Right atrium auricular region (tissue), 2 donors: ENCODE results near the gene KAT6B. TPM values are rescaled to one million over a fixed set of nuclear protein-coding genes. Genes with fewer than 3 reads are reported as not detected.
"Not testable (repeated sequence)": the region's sequence is repeated elsewhere in the genome, so short reads cannot be mapped to it uniquely, and the experiment has no call there.

Experiments used
- DNase-seq: peaks from one replicate; pipeline ENCODE4 v3.0.0-alpha.2; 2019; ENCODE audit warnings: low spot score
- H3K27ac ChIP-seq, 2 donors: fragments of 200-600 bp; sonication (generic); 1 replicate in 1 of 2; 2 replicates in 1 of 2; pipeline ENCODE4 v1.5.1; 2016 to 2019
- H3K27me3 ChIP-seq, 2 donors: fragments of 200-600 bp; sonication (generic); one replicate each; pipeline versions ENCODE4 v1.5.1 to v1.6.0; 2017 to 2019
- H3K36me3 ChIP-seq: fragments of 200-600 bp; sonication (generic); one replicate; pipeline ENCODE4 v1.5.1; 2016
- H3K4me1 ChIP-seq, 2 donors: fragments of 200-600 bp; sonication (generic); one replicate each; pipeline versions ENCODE4 v1.5.1 to v1.6.0; 2017 to 2019
- H3K4me3 ChIP-seq, 2 donors: fragments of 200-600 bp; sonication (generic); 1 replicate in 1 of 2; 2 replicates in 1 of 2; pipeline ENCODE4 v1.5.1; 2017 to 2019; ENCODE audit warnings: mild to moderate bottlenecking in 1 of 2, moderate library complexity in 1 of 2
- H3K9me3 ChIP-seq, 2 donors: fragments of 200-600 bp; sonication (generic); one replicate each; pipeline ENCODE4 v1.5.1; 2019
- total RNA-seq, 2 donors: library from RNA; depleted of rRNA; stranded (reverse); fragments of >200 nt; gene quantifications; one replicate each; pipeline ENCODE4 v1.1.0, GENCODE V29; 2016
- TF ChIP-seq, protein P1 (sequence below), 2 donors: fragments of 200-600 bp; sonication (generic); IDR thresholded peaks; one replicate each; pipeline ENCODE4 v1.5.1; 2019; ENCODE audit warnings: antibody characterized with exemption in 2 of 2

KAT6B gene
- total RNA-seq, 2 donors from 2014 or later = 42.7 to 43.5 TPM

DNA sequence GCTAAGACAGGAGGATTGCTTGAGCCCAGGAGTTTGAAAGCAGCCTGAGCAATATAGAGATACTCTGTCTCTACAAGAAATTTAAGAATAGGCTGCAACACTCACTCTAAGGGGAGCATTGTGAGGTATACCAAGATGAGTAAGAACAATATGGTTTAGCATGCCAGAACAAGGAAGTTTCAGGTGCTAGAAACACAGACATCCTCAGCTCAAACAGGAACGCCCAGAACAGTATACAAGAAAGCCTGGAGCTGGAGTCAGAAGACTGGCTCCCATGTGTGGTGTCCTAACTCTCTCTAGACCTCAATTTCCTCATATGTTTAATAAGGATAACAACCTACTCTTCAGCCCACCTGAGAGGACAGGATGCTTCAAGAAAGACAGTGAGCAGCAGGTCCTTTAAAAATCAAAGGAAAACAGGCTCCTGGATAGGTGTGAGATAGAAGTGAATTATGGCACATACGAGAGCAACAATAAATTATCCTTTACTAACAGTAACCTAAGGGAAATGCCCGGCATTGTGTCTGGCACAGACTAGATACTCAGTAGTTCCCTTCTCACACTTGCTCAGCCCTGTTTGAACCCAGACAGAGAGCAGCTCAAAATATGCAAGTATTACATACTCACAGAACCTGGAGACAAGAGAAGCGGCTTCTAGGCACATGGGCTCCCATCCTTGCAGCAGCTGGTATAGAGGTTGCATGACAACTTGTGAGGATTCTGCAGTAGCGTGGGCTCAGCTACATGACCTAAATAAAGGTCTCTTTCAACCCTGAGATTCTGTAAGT, 45.4 kb downstream of the KAT6B start:
- no peak overlapping the region for H3K4me3 ChIP-seq
- peaks cover 0 to 23% of the 10 kb centered on the region in 2 donors for H3K4me1 ChIP-seq
- no peaks in the 10 kb centered on the region for H3K9me3 ChIP-seq
- no peaks in the 10 kb centered on the region for H3K27me3 ChIP-seq
- TF ChIP-seq, protein P1, sequence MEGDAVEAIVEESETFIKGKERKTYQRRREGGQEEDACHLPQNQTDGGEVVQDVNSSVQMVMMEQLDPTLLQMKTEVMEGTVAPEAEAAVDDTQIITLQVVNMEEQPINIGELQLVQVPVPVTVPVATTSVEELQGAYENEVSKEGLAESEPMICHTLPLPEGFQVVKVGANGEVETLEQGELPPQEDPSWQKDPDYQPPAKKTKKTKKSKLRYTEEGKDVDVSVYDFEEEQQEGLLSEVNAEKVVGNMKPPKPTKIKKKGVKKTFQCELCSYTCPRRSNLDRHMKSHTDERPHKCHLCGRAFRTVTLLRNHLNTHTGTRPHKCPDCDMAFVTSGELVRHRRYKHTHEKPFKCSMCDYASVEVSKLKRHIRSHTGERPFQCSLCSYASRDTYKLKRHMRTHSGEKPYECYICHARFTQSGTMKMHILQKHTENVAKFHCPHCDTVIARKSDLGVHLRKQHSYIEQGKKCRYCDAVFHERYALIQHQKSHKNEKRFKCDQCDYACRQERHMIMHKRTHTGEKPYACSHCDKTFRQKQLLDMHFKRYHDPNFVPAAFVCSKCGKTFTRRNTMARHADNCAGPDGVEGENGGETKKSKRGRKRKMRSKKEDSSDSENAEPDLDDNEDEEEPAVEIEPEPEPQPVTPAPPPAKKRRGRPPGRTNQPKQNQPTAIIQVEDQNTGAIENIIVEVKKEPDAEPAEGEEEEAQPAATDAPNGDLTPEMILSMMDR (IDR thresholded peaks at IDR 0.05) = no peak
- no peak for DNase-seq
- no peak overlapping the region for H3K27ac ChIP-seq
- no peaks in the 10 kb centered on the region for H3K36me3 ChIP-seq

DNA sequence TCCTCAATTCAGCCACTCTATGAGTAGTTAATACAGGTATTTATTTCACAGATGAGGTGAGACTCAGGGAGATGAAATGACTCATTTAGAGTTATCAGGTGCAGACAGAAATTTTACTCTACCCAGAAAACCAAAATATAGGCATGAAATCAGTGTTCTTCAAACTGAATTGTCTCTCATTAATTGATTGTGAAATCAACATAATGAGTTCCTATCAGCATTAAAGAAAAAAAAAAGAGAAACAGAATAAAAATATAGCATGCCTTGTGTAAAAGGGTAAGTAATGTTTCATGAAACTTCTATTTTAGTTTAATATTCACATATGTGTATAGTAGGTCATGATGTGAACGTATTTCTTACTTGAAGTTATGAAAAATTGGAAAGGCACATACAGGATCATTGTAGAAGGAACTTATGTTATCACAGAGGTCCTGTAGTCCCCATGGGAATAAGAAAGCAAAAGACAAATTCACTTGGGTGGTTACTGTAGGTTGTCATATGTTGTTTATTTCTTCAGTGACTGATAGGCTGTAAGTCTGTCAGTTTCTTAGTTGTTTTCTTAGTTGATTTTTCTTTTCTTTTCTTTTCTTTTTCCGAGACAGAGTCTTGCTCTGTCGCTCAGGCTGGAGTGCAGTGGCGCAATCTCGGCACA, 47.5 kb downstream of the KAT6B start:
- H3K27me3 ChIP-seq = no peaks in the 10 kb centered on the region
- H3K4me1 ChIP-seq = peaks cover 0 to 18% of the 10 kb centered on the region in 2 donors
- H3K27ac ChIP-seq = no peak overlapping the region
- no peak for DNase-seq
- H3K36me3 ChIP-seq = no peaks in the 10 kb centered on the region
- H3K9me3 ChIP-seq = no peaks in the 10 kb centered on the region
- TF ChIP-seq, protein P1 (IDR thresholded peaks at IDR 0.05) = no peak
- no peak overlapping the region for H3K4me3 ChIP-seq

DNA sequence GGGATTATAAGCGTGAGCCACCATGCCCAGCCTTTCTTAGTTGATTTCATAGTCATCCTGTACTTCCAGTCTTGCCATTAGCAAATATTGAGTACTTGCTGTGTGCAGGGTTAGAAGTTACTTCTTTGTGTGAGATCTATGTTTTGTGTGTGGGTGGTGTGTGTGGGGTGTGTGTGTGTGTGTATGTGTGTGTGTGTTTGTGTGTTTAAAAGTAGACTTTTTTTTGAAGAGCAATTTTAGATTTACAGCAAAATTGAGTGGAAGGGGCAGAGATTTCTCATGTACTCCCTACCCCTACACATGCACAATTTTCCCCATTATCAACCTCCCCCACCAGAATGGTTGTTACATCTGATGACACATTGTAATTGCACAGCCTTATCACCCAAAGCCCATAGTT, 48.2 kb downstream of the KAT6B start:
- Histone ChIP-seq H3K27ac (no peak overlapping the region), H3K4me1 (peaks cover 0 to 18% of the 10 kb centered on the region in 2 donors), H3K9me3 (no peaks in the 10 kb centered on the region), H3K27me3 (no peaks in the 10 kb centered on the region), H3K4me3 (no peak overlapping the region), H3K36me3 (no peaks in the 10 kb centered on the region)
- TF ChIP-seq, protein P1 (IDR thresholded peaks at IDR 0.05) = no peak
- no peak for DNase-seq

DNA sequence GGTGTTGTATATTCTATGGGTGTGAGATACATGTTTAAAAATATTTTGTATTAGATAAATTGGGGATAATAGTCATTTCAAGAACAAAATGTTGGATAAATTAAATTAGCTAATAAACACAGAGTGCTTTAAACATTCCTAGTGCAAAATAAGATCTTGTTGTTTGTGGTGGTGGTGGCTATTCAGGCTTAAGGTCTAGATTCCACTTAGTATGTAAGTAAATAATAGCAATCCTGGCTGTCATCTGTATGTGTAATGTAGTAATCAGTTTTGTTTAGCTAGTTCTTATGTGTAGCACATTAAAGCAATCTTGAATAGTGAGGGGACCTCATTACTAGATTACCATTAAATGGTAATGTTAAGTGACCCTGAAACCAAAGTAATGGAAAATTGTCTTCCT, 48.7 kb downstream of the KAT6B start:
- TF ChIP-seq, protein P1 (IDR thresholded peaks at IDR 0.05) = no peak
- no peaks in the 10 kb centered on the region for H3K9me3 ChIP-seq
- no peak for DNase-seq
- no peak overlapping the region for H3K27ac ChIP-seq
- no peak overlapping the region for H3K4me3 ChIP-seq
- H3K4me1 ChIP-seq = peaks cover 0 to 18% of the 10 kb centered on the region in 2 donors
- no peaks in the 10 kb centered on the region for H3K27me3 ChIP-seq
- H3K36me3 ChIP-seq = no peaks in the 10 kb centered on the region

DNA sequence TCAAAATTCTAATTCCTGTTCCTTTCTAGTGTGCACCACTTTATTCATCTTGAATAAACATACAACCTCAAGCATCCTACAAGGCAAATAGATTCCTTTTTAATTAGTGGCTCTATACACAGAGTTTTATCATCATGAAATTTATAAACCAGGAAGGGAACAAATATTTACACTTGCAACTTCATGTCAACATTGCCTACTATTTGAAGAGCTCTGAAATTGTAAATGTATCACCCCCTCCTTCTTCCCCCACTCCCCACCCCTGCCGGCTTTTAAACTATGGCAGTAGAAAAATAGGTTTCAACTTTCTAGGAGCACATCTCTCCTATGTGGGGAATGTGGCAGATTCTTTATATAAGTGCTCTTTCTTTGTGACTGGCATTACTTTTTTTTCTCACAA, 49.6 kb downstream of the KAT6B start:
- no peak for DNase-seq
- H3K27ac ChIP-seq = no peak overlapping the region
- no peaks in the 10 kb centered on the region for H3K27me3 ChIP-seq
- H3K9me3 ChIP-seq = no peaks in the 10 kb centered on the region
- H3K4me1 ChIP-seq = peaks cover 0 to 18% of the 10 kb centered on the region in 2 donors
- H3K36me3 ChIP-seq = no peaks in the 10 kb centered on the region
- no peak overlapping the region for H3K4me3 ChIP-seq
- TF ChIP-seq, protein P1 (IDR thresholded peaks at IDR 0.05) = no peak

DNA sequence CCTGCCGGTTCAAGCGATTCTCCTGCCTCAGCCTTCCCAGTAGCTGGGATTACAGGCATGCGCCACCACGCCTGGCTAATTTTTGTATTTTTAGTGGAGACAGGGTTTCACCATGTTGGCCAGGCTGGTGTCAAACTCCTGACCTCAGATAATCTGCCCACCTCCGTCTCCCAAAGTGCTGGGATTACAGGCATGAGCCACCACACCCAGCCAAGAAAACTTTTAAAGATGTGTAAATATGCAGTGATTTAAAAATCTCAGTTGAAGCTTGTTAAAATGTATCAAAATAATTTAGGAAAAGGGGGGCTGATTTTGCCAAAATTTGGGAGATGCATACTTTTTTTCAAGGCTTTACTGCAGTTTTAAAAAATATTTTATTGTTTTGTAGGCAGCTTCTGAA, 50.7 kb downstream of the KAT6B start:
- not testable (repeated sequence) for H3K4me3 ChIP-seq, H3K9me3 ChIP-seq, DNase-seq, H3K27ac ChIP-seq, H3K36me3 ChIP-seq, H3K27me3 ChIP-seq
- H3K4me1 ChIP-seq = peaks cover 0 to 18% of the 10 kb centered on the region in 2 donors
